UCSD-AML1 (cell line): ENCODE data around the gene MBNL2.

Experiments
- DNase-seq: peaks from one replicate; lab custom pipeline; 2025; ENCODE audit not compliant: unreplicated experiment; lab: John Stamatoyannopoulos, UW

Gene MBNL2

DNA sequence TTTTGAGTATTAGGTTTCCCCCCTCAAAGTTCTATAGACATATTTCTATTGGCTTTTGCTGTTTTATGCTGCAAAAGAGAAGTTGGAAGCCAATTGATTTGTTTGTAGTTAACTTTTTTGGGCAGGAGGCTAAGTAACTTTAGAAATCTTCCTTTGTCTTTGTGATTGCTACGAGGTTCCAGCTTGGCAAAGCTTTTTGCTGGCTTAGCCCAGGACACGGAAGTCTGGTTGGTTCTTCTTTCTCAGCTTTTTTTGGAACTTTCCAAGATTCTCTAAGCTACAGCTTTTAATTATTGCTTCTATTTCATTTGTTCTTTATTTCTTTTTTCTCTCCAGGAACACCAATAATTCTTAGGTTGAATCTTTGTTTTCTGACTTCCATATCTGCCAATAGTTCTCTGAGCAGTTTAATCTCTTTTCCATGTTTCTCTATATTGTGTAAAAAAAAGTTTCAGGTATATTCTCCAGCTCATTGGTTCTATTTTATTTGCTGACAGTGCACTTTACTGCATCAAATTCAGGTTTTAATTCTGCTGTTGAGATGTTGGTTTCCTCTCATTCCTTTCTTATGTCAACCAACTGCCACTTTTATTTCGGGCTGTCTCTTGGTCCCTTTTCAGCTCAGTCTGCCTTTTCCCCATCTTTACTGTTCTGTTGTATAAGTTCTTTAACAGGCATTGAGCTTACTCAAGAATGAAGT is 27.8 kb downstream of the MBNL2 start:
- no peak for DNase-seq

DNA sequence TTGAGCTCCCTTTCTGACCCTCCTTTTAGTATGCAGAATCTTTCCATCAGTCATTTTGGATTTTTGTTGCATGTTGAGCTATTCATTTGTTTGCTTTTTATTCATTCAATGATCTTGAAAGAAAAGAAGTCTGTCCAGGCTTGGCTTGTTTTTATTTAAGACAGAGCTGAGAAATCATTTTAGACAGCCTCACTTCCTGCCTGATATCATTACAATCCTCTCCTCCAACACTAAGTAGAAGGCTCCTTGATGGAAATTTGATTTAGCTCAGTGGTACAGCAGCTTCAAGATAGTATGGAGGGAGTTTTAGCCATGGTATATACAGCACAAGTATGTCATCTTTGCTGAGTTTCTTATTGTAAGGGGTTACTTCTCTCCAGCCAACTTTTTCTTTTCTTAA is 28.4 kb downstream of the MBNL2 start:
- no peak for DNase-seq

DNA sequence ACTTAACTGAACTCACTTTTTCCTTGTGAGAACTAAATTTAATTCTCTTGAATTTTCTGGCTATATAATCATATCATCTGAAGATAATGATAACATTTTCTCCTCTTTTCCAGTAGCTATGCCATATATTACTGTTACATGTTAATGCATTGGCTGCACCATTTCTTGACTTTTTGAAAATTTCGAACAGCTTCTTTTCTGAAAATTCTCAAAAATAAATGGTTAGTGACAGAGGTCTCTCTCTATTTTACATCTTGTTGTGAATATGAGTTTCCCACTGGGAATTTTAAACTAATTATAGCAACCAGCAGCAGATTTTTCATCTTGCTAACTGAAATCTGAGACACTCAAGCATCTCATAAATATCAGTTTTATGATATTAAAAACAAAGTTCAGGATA is 30.6 kb downstream of the MBNL2 start:
- no peak for DNase-seq

DNA sequence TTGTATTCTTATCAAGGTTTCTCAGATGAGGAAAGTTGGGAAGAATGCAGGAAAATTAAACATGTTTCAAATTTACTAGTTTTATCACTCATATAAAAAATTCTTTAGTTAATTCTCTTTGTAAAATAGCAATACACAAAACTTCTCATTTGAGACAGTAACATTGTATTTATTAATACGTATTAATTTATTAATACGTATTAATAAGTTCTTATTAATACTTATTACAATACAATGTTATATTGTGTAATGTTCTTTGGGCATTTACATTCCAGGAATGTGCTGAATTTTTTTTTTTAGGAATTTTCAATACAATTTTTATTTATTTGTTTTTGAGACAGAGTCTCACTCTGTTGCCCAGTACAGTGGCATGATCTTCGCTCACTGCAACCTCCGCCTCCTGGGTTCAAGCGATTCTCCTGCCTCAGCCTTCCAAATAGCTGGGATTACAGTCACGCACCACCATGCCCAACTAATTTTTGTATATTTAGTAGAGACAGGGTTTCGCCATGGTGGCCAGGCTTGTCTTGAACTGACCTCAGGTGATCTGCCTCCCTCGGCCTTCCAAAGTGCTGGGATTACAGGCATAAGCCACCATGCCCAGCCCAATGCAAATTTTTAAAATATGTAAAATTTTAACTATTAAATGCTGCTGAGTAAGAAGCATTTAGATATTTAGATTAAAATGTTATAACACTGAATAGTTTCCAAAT is 31.6 kb downstream of the MBNL2 start:
- DNase-seq: no peak

DNA sequence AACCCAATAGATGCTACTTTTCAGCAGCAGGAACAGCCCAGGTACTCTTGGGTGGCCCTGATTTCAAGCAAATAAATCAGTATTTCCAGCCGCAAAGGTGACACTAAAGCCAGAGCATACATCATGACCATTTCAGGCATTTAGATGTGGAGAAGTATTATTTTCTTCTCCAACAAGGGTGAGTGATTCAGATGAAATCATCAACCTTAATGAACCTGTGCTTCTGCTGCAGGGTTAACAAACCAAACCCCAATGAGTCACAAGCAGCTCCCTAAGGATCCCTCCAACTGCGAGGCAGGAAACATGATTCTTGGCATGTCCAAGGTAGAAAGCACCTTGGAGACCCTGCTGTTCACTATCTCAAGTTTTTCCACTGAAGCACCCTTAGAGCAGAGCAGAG is 32.7 kb downstream of the MBNL2 start:
- DNase-seq: no peak

DNA sequence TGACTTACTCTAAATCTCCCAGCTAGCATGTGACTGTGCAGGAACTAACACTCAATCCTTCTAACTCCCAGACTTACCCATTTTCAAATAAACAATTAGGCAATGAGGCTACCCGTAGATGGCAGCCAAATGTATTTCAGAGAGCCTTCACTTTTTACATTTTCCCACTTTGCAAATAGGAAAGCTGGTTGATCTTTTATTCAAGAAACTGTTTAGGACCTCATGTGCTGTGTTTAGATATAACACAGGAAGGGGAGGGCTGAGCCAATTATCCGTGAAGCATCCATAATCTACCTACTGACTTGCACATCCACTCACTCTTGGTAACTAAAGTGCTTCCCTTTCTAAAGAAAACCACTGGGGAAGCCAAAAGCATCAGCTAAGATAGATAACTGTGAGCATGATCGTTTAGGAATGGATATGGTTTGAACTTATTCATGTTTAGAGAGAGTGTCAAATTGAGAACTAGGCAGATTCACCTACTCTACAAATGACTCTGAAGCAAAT is 33.4 kb downstream of the MBNL2 start:
- DNase-seq: no peak

DNA sequence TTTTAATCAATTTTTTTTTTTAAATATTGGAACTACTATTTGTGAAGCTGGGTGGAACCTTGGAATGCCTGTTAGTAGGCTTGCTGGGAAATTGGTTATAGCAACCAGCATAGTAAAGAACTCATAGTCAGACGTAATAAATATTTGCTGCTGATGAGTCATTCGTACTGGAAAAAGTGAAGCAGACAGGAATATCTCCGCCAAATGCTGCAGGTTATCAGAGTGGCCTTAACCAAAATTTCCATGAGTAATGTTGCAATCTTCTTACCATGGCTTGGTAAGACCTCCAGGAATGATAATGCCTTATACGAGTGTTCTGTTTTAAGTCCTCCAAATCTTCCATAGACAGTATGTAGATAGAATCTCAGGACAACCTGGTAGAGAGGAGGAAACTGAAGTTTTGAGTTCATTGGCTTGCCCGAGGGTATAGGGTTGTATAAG is 34.2 kb downstream of the MBNL2 start:
- no peak for DNase-seq

DNA sequence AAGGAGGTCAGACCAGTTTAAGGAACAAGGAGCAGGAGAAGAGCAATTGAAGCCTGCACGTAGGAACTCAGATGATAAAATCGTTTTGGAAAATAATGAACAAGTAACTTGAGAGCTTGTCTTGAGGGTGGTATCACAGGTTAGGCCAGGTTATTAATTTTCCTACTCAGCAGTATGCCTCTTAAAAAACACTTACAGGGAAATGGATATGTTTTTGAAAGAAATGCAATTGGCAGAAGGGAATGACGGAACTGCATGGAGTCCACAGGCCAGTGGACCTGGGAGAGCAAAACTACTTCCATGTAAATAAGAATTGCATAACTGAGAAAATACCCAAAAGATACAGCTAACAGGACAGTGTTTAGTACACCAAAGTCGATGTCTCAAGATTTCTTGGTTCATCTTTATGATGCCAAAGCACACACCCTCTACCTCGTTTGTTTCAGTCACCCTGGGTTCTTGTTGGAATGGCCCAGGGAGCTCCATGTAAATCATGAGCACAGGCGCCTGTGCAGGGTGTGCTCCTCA is 35.2 kb downstream of the MBNL2 start:
- DNase-seq: no peak

DNA sequence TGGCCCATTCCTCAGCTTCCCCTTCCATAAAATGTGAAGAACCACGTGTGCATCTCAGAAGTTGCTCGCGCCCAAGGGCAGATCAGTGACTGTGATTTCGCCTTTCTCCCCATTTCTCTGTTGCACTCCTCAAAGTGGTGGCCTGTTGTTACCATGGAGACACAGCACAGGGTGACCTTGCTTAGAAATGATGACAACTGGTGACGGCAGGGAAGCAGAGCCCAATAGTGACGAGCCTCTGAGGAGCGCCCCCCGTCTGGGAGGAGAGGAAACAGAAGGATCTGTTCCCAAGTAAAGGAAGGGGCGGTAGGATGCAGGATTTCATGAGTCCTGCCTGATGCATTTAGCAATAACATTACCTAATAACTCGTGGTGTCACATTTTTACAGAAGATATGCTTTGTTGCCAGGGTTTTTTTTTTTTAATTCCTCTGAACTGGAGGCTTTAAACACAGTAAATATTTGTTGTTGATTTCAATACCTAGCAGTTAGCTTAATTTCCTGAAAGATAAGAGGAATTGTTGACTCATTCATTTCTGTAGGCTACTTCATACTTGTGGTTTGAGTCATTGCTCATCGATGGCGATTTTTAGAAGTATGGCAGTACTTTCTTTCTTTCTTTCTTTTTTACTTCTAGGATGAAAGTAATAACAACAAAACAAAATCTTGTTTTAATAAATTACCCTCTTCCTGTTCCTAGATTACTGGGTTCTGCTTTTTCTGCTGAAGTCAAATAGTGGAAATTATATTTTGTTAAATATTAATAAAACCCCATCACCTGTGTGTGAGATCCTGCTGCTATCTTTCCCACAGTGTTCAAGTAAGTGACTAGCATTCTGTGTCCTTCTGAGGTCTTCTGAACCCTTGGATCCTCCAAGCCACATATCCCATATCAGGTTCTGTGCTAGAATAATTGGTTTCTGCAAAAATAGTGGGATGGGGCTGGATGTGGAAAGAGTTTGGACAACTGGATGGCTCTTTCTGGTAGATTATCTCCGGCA is 36.0 kb downstream of the MBNL2 start:
- no peak for DNase-seq

DNA sequence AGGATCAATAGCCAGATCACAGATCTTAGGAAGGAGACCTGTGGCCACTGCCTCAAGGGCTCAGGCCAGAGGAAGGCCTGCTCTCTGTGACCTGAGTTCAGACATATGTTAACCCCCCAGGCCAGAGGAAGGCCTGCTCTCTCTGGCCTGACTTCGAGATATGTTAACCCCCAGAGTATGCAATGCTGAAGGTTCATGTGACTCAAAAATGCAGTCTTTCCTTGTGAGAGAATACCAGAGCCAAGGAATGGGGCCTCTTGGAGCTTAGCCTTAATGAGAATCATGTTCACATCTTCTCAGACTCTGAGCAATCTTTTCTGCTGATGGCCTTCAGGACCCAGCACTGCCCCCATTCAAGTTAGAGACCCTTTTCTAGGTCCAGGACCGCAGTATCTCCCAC is 36.7 kb downstream of the MBNL2 start:
- no peak for DNase-seq

DNA sequence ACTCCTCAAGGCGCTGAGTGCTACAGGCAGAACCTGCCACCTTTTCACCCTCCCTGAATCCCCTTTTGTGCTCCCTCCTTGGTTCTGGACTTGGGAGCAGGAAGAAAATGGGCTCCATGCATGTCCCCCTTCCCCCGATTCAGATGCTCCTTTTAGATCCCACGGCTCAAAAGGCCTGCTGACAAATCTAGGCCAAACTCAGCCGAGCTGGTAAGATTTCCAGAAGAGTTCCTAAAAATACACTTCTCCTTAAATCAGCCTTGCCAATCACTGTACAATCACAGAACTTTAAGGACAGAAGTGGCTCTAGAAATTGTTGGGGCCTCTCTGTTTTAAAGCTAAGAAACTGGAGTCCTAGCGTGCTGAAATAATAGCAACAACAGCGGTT is 37.3 kb downstream of the MBNL2 start:
- no peak for DNase-seq

DNA sequence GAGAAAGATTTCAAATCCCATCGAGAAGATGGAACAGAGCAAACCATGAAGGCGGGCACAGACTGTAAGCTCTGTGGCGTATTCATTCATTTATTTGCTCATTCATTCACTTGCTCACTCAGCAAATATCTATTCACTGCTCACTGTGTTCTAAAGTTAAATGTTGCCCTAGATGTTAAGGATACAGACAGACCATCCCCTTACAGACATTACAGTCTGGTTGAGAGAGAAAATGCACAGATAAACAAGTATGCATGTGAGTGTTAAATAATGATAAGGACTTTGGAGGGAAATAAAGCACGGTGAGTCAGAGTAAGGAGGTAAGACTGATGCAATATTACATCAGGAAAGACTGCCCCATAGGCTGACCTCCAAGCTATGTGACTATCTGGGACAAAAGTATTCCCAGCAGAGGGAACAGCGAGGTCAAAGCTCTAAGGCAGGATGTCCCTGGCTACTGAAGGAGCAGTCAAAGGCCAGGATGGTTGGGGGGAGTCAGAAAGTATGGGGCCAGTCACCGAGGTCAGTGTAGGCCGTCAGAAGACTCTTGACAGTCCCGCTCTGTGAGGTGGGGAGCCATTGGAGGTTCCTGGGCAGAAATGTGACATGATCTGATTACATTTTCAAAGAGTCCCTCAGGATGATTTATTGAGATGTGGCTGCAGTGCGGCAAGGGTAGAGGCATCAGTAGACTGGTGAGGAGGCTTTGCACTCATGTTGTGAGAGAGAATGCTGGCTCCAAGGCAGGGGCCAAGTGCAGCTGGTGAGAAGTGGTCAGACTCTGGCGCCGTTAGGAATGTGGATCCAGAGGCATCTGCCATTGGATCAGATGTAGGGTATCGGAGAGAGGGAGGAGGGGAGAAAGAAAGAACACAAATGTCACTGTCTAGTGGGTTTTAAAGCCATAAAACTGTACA is 37.9 kb downstream of the MBNL2 start:
- no peak for DNase-seq

DNA sequence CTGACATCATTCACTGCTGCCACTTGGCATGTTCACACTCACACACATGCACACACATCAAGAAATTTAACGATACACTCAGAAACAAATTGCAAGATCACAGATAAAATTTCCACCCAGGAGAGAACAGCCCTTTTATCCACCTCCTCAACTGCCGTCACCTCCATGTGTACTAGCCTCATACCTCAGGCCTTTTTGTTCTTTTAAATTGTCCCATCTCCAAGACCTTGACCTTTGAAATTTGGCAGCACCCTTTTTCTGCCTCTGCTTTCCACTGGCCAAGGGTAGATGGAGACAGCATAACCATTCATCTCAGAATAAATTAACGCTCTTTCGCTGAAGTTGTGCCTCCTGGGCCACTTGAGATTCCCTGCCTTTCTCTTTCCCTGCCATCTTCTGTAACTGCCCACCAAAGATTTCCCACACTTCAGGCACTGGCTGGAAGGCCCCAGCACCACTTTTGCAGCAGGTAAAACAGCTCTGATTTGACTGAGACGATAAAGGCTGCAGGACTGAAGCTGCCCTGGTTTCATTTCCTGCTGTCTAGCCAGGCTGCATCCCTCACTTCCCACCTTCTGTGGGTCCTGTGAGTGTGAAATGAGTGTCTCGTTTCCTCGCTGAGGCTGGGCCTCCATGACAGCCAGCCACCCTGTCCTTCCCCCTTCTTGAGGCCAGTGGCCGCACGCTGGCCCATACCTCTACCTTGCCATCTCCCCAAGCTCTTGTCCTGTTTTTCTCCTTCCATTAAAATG is 39.3 kb downstream of the MBNL2 start:
- DNase-seq: no peak

DNA sequence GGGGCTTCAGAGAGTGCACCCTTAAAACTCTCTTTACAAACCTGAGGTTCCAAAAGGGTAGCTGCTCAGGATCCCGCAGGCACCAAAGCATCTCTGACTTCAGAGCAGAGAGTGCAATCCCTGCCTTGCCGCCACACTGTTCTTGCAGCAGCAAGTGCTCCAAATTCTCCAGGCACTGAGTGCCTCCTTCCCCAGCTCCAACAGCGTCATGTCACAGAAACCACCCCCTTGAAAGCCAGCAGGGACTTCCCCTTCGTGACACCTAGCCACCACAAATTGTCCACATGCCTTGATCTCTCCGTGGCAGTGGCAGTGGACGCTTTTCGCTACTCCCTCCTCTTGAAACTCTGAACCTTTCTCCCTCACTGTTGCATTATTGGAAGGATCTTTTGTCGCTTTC is 39.9 kb downstream of the MBNL2 start:
- no peak for DNase-seq

DNA sequence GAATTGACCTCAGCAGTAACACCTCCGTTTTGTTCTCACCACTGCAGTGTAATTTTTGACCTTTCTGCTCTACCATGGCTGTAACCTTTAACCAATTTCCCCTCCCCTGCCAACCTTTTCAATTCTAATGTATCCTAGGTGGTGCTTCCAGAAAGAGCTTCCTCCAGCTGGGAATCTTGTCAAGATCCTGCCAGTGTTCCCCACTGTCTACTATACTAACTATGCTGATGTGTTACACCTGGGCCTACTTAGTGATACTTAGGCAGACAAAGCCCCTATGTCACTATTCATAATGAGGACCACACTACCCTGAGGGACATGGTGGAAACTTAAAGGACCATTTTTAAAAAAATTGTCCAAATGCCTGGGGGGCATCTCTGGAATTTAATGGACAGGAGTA is 41.0 kb downstream of the MBNL2 start:
- DNase-seq: no peak

DNA sequence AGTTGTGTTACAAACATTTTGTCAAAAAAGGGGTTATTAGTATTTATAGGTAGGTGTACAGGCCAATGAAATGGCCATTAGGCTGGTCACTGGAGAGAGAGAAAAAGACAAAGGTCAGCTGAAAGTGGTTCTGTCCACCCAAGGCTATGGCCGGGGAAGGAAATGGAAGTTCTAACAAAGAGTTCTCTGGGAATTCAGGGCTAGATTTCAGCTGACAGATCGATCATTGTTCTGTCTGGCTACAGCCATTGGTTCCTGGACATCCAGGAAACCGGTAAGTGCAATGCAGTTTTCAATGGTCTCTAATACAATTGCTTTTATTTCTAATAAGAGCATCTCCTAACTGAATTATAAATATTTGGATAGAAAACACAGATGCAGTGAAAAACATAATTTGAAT is 42.5 kb downstream of the MBNL2 start:
- DNase-seq: no peak

DNA sequence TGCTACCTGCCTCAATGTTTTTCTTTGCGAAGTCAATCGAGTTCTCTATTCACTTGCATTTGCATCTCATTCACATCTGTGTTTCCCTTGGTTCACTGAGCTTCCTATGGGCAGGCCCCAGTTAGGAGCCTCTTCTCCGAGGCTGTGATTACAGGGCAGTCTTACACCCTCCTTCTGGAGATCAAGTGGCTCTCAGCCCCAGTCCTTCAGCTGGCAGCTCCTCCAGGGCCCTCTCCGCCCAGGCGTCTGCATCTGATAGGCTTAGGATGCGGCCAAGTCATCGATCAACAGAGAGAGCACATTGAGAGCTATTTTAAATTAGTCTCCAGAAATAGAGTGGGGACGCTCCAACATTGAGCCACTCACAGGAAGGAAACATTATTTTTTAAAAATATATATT is 44.2 kb downstream of the MBNL2 start:
- DNase-seq: no peak

DNA sequence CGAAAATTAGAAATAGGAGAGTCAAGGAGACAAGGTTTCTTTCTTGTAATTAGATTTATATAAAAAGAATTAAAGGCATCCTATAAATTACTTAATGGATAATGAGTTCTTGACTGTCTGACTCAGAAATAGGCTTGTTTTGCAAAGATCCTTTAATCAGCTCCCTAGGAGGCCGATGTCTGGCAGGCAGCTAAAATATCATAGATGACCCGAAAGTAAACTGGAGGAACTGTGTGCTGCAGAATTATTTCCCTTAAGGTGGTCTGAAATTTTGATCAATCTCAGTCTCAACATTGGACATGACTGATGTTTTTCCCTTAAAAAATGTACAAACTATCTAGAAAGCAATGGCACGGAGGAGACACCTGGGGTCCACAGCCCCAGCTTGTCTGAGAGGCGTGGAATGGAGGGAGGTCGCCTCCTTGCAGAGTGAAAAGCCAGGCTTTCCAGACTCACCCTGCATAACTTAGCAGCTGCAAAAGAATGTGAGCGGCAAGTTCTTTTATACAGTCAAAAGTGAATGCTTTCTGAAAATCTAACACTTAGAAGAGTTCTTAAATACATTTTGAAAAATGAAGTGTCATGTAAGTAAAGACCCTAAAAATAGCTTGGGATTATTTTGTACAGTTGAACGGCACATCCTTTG is 44.8 kb downstream of the MBNL2 start:
- DNase-seq: no peak
